Forelimb muscle (tissue), 1 donor: ENCODE data around the gene SEMA6A. TPM values are rescaled to one million over a fixed set of nuclear protein-coding genes. Genes with fewer than 3 reads are reported as not detected.

Experiments used
- DNase-seq: peaks from one replicate; pipeline ENCODE4 v3.0.0-alpha.2; 2013; ENCODE audit warnings: low read depth
- polyA plus RNA-seq: library from polyadenylated mRNA; unstranded; fragments of 120-200 nt; gene quantifications from one replicate; pipeline ENCODE4 v1.2.1, GENCODE V29; 2013; ENCODE audit not compliant: insufficient read length

SEMA6A gene
- polyA plus RNA-seq, 1 donor: 43.9 TPM

DNA sequence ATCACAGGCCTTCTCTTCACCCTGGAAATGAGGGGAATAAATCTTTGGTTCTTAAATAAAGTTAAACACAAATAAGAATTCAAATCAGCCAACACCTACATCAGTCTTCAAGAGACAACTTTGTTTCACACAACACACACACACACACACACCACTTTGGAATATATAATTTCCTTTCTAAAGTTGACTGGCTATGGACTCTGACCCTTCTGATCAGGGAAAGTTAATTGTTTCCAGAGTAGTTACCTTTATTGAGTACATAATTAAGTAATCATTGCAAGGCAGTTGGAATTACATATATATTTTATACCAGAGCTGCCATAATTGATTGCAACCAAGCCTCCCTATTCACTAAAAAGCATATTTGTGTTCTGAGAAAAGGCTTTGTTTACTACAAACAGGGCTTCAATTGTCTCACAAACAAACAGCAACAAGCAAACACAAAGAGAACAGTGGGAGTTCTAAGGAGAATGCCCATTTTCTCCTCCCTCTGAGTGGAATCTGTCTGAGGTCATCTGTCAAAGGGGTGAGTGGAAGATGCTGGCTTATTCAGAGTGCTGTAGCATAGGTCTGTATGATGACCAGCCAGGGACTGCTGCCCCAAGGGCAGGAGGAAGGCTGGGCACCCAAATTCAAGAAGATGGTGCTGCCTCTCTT, 136.6 kb downstream of the SEMA6A start:
- no peak for DNase-seq

- DNase-seq: no peak
These were observed 137.3 kb downstream of the SEMA6A start for GRCh38 chr5:116437351-116437705.

DNA sequence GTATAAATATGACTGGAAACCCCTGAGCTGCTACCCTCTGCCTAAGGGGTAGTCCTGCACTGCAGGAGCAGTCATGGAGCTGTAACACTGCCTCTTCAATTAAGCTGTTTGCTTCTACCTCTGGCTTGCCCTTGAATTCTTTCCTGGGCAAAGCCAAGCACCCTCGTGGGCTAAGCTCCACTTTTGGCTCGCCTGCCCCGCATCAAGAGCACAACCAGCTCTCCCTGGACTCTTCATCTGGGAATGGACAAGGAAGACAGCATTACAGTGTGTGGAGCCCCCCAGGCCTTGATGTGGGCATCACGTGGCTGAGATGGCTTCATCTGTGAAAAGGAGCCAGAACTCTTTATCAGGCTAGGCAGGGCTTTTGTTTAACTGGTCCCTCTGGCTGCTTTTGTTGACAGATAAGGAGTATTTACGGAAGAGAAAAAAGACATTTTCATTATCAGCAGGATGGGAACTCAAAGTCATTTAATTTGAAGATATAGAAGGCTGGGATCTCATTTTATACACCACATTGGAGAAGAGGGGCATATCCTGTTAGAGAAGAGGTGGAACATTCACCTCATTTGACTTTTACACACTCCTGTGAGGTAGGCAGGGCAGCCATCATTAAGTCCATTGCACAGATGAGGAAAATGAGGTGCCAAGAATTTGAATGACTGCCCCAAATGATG, 137.8 kb downstream of the SEMA6A start:
- DNase-seq: no peak

DNA sequence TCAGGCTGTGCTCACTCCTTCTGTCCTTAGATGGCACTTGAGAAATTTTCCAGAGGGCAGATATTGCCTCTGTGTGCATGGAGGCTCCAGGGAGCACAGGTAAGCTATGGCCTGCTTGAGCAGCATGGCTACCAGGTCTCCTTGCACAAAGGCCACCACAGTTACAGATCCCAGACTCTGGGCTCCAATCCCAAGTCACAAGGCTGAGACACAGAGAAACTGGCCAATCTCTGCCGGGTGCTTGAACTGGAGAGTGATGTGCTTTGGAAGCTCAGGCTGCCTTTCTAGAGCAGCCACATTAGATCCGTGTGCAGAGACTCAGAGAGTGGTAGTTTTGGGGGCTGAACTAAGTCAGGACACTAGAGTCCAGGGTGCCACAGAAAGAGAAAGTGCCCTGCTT, 145.7 kb downstream of the SEMA6A start:
- DNase-seq: no peak

GRCh38 chr5:116428413-116428812, 146.2 kb downstream of the SEMA6A start:
- DNase-seq: no peak

GRCh38 chr5:116424951-116425350, 149.7 kb downstream of the SEMA6A start:
- no peak for DNase-seq

- DNase-seq: no peak
These were observed 150.4 kb downstream of the SEMA6A start for GRCh38 chr5:116424258-116424615.

DNA sequence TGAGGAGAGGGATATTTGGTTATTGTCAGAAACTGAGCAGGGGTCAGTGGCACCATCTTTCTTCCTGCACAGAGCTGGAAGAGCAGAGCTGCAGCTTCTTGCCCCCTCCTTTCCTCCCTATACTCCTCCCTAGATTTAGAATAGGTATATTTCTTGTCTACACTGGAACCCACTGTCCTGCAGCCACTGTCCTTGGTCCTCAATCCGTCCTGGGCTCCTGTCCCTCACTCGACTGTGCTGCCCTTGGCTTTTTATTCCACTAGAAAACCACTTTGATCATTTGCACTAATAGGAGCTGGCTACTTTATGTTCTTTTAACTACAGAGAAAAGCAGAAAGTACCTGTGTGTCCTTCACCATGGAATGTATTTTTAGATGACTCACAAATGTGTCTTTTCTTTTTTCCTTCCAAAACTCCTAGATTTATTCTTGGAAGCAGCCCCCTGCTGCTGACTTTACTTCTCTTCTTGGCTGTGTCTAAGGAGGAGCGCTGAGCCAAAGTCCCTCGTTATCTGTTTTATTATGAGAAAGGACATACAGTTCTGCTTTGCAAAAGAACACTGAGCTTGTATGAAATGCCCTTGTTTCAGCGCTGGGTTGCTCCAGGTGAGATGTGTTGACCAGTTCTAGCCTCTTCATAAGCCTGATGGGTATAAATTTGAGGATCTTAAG, 150.9 kb downstream of the SEMA6A start:
- DNase-seq: no peak

GRCh38 chr5:116423141-116423540, 151.5 kb downstream of the SEMA6A start:
- no peak for DNase-seq

DNA sequence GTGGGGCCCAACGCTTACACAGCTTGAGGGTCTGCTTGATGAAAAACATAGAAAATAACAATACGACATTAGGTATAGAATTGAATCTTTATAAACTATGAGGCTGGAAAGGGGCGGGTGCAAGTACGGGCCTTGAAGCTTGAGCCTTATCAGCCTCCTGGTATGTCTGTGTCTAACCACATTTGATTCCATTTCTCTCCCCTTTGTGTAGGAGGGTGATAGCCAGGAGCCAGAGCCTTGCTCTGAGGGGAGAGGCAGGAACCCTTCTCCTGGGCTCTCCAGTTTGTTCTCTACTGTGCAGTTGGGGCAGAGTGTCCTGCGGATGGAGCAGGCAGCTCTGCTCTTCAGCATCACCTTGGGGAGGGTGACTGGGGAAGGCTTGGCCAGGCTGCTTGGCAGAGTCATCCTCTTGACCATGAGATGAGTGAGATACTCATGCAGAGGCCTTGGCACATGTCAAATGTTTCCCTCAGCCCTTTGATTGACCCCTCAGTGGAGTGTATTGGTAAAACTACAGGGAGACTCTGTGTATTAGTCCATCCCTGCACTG, 153.5 kb downstream of the SEMA6A start:
- no peak for DNase-seq

DNA sequence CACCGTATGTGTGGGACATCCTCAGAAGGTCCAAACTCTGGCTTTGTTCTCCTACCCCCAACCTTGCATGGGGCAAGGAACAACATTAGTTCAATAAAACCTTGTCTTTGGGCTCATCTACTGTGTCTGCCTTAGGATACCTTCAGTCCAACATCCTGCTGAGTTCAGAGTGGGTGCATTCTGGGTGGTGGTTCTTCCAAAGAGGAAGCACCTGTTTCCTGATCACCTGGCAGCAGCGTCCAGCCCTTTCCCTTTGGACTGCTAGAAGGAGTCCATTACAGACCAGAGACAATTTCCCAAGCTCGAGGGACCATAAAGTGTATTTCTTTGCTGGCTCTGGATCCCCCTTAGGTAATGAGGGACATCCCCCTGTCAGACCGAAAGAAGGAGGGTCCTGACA, 154.1 kb downstream of the SEMA6A start:
- no peak for DNase-seq

DNA sequence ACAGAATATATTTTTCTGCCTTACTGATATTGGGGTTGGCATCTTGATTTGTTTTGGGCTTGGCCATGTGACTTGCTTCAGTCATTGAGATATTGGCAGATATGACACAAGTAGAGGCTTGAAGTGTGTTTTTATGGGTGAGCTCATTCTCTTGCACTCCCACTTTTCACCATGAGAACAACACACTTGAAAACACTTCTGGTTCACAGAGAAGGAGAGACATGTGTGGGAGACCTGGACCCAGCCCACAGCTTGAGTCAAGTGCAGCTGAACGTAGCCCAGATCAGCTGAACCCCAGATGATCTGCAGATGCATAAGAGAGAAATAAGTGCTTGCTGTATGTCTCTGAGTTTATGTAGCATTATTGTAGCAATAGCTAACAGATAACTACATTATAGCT, 155.4 kb downstream of the SEMA6A start:
- DNase-seq: no peak

DNA sequence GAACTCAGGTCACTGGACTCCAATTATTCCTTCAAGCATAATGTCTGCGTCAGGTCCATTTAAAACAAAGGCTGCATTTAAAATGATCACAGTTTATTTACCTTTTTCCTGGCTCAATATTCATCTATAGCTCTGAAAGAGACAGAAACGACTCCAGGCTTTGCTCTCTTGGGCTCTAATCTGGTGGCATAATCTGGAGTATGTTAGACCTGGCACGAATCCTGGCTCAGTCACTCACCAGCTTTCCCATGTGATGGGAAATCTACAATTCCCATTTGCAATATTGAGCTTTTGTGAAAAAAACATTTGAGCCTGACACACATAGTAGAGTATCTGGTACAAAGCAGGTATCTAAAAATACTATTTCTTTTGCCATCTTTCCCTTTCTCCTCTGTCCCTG, 155.8 kb downstream of the SEMA6A start:
- no peak for DNase-seq

DNA sequence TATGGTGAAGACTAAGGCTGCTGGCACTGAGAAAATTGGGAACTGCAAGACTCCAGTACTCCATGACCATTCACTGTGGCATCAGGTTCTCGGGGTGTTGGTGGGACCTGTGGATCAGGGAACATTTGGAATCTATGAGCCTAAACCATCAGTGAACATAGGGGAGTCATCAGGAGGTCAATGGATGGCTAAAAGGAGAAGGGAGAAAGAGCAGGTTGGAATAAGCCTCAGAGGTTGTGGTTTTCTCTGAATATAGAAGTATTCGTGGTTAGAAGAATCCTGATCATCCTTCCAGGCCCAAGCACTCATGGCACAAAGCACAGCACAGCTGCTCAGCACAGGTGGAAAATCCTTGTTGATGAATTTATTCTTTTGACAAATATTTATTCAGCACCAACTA, 156.6 kb downstream of the SEMA6A start:
- no peak for DNase-seq

GRCh38 chr5:116415989-116416388, 158.6 kb downstream of the SEMA6A start:
- no peak for DNase-seq

DNA sequence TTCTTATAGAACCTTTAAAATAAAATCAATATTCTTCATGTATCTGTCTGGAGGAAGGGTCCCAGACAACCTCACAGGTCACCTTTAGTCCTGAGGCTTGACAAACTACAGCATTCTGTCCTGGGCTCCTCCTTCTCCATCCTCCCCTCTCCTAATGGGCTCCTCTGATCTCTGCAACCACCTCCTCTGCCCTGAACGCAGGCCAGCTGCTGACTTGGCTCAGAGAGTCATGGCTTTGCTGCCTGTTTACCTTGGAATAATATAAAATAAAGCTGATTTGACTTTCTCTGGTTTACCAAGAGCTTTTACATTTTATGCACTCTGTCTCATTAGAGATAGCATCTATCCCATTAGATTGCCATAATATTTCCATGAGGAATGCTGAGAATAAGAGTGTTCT, 159.4 kb downstream of the SEMA6A start:
- no peak for DNase-seq

GRCh38 chr5:116411101-116411571, 163.5 kb downstream of the SEMA6A start:
- DNase-seq: no peak

DNA sequence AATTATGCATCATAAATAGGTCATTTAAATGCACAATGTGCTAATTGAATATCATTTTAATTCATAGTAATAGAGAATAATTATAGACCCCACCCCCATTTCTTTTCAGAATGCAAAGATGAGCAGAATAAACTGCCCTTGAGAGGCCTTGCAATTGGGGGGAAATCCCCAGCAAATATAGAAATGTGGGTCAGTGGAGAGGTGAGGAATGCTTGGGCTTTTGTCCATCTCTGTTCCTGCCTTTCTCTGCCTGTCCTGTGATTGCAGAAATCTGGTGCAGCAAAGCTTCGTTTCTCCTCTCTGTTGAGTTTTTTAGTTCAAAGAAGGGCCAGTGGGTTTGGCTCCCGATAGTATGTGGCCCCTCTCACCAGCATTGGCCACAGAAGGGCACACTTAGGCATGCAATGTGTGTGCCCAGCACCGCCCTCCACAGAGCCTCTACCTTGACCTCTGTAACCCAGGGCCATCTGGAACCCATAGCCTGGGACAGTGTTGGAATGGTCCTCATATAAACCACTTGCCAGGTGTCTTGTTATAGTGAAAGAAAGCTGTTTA, 164.2 kb downstream of the SEMA6A start:
- DNase-seq: no peak

DNA sequence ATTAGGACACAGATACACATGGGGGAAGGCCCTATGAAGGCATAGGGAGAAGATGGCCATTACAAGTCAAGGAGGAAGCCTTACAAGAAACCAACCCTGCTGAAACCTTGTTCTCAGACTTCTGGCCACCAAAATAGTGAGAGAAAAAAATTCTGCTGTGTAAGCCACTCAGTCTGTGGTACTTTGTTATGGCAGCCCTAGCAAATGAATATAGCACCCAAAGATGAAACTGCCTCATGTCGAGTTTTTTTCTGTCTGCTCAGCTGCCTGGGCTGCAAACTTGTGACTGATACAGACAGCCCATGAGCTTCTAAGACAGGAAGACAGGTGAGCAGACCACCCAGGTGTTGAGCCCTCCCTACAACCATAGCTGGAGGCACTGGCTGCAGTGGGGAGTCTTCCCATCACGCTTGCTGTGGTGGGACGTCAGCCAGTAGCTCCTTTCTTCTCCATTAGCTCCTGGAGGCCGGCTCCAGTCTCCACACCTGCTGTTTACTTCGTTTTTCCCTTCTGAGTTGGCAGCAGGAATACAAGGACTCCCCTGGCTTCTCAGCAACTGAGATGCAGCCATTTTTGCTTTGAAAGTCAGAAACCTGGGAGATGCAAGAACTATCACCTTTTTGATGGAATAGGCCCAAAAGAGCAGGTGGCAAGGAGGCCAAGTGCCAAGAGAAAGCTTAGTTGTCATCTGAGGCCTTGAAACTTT, 164.9 kb downstream of the SEMA6A start:
- no peak for DNase-seq

- DNase-seq: no peak
These were observed 168.1 kb downstream of the SEMA6A start for GRCh38 chr5:116406306-116407041.

GRCh38 chr5:116404792-116405191, 169.8 kb downstream of the SEMA6A start:
- no peak for DNase-seq
